Body of pancreas (tissue), 4 donors: ENCODE data around the gene PCIF1. TPM values are rescaled to one million over a fixed set of nuclear protein-coding genes. Genes with fewer than 3 reads are reported as not detected.
A peak's percentile ranks its signal among the peaks of the same experiment; 100 is the strongest.

Source experiments
- ATAC-seq: fragments of 150-250 bp; one replicate; pipeline ENCODE4 v1.9.1; 2016
- DNase-seq, 4 donors: peaks; one replicate each; pipeline ENCODE4 v3.0.0-alpha.2; 2019
- H3K27ac ChIP-seq, 4 donors: fragments of 200-600 bp; sonication (generic); 1 replicate in 3 of 4; 2 replicates in 1 of 4; pipeline versions ENCODE4 v1.5.1 to v1.6.1; 2016 to 2019; ENCODE audit warnings: mild to moderate bottlenecking in 1 of 4, mixed read lengths in 1 of 4, moderate library complexity in 1 of 4
- H3K27me3 ChIP-seq, 2 donors: fragments of 200-600 bp; sonication (generic); one replicate each; pipeline ENCODE4 v1.6.0; 2016; ENCODE audit warnings: mild to moderate bottlenecking in 1 of 2
- H3K36me3 ChIP-seq, 2 donors: fragments of 200-600 bp; sonication (generic); replicated peaks in 1 of 2; 2 replicates each; pipeline ENCODE4 v1.5.1; 2016; ENCODE audit warnings: low read depth in 2 of 2; ENCODE audit not compliant: insufficient read depth in 1 of 2
- H3K4me1 ChIP-seq: fragments of 200-600 bp; sonication (generic); one replicate; pipeline ENCODE4 v1.6.0; 2016
- H3K4me3 ChIP-seq, 2 donors: fragments of 200-600 bp; sonication (generic); 1 replicate in 1 of 2; 2 replicates in 1 of 2; pipeline ENCODE4 v1.5.1; 2016 to 2019
- H3K9me3 ChIP-seq, 3 donors: fragments of 200-600 bp; sonication (generic); 1 replicate in 2 of 3; 2 replicates in 1 of 3; pipeline ENCODE4 v1.5.1; 2016
- POLR2A ChIP-seq, 3 donors: fragments of 450-650 bp; IDR thresholded peaks; one replicate each; pipeline ENCODE4 v1.6.1; 2016; ENCODE audit warnings: antibody characterized with exemption in 3 of 3, mild to moderate bottlenecking in 2 of 3
- WGBS, 2 donors: methylation state at CpG; one replicate each; pipeline ENCODE4 v1.1.5; 2017; 5-methylcytosine and 5-hydroxymethylcytosine counted together
- intact Hi-C: fragments of 100-400 bp; cut with DNase I; formaldehyde crosslinking; loops from one replicate; pipeline ENCODE4 v1.15.1; 2023
- total RNA-seq, 2 donors: library from RNA; depleted of rRNA; stranded (reverse); fragments of >200 nt; gene quantifications; one replicate each; pipeline ENCODE4 v1.1.0, GENCODE V29; 2016
- TF ChIP-seq, protein P1 (sequence below), 7 experiments: fragments of 450-650 bp in 4 of 7; fragments of 200-600 bp in 3 of 7; sonication (generic) in 3 of 7; IDR thresholded peaks; one replicate each; pipeline ENCODE4 v1.5.1; 2016 to 2019; ENCODE audit warnings: antibody characterized with exemption in 7 of 7

PCIF1 gene
- total RNA-seq, 2 donors from 2014 or later = 20.2 to 28.7 TPM

DNA sequence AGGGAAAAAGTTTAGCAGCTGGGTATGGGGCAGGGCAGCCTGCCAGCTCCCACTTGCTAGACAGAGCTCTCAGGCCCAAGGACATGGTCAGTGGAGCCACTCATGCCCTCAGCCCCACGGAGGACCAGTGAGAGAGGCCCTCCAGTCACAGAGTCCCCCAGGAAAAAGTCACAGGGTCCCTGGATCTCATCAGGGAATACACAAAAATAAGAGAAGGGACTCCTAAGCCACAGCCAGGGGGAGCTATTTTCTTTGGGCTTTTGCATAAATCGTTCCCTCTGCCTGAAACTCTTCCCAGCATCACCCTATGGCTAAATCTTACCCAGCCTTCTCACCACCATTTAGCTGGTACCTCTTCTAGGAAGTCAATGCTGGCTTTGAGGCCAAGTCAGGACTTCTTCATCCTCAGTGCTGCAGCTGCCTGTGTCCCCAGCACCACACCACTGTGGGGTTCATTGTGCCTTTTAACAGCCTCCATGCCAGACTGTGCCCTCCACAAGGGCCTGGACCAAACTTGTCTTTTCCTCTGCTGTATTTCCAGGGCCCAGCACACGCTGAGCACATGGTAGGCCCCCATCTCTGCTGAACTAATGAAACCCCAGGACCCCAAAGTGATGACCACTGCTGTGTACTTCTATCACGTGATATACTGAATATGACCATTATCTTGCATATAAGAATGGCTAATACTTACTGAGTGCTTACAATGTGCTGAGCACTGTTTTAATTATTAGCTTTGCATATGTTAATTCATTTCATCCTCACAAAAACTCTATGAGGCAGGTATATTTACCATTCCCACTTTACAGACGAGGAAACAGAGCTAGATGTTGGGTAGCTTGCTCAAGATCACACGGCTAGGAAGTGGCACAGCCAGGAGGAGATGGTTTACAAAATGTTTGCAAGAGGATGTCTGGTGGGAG lies 35.5 kb downstream of the PCIF1 start:
- ATAC-seq = no peak
- intact Hi-C loops = loop anchor here (10.0 kb wide), 1 partner anchor 75 kb away; the partner anchor contains the start of genes CTSA and NEURL2
- peaks cover 26% of the 10 kb centered on the region for H3K4me1 ChIP-seq
- H3K9me3 ChIP-seq = no peaks in the 10 kb centered on the region
- DNase-seq = peak; percentile 24 to 46 (median 39)
- WGBS, 2 donors = 46 to 51% methylated on average over 6 of the region's 6 CpGs
- no peaks in the 10 kb centered on the region for H3K27me3 ChIP-seq
- peak overlapping the region; percentile 10 to 97 (median 56) for H3K27ac ChIP-seq
- no peak overlapping the region for H3K4me3 ChIP-seq
- H3K36me3 ChIP-seq = peaks cover 6 to 15% of the 10 kb centered on the region in 2 donors
- TF ChIP-seq, protein P1, sequence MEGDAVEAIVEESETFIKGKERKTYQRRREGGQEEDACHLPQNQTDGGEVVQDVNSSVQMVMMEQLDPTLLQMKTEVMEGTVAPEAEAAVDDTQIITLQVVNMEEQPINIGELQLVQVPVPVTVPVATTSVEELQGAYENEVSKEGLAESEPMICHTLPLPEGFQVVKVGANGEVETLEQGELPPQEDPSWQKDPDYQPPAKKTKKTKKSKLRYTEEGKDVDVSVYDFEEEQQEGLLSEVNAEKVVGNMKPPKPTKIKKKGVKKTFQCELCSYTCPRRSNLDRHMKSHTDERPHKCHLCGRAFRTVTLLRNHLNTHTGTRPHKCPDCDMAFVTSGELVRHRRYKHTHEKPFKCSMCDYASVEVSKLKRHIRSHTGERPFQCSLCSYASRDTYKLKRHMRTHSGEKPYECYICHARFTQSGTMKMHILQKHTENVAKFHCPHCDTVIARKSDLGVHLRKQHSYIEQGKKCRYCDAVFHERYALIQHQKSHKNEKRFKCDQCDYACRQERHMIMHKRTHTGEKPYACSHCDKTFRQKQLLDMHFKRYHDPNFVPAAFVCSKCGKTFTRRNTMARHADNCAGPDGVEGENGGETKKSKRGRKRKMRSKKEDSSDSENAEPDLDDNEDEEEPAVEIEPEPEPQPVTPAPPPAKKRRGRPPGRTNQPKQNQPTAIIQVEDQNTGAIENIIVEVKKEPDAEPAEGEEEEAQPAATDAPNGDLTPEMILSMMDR (IDR thresholded peaks at IDR 0.05) = peak in 6 of 7 experiments; percentile 38 to 51 (median 47)
- TF ChIP-seq POLR2A (IDR thresholded peaks at IDR 0.05) = no peak

DNA sequence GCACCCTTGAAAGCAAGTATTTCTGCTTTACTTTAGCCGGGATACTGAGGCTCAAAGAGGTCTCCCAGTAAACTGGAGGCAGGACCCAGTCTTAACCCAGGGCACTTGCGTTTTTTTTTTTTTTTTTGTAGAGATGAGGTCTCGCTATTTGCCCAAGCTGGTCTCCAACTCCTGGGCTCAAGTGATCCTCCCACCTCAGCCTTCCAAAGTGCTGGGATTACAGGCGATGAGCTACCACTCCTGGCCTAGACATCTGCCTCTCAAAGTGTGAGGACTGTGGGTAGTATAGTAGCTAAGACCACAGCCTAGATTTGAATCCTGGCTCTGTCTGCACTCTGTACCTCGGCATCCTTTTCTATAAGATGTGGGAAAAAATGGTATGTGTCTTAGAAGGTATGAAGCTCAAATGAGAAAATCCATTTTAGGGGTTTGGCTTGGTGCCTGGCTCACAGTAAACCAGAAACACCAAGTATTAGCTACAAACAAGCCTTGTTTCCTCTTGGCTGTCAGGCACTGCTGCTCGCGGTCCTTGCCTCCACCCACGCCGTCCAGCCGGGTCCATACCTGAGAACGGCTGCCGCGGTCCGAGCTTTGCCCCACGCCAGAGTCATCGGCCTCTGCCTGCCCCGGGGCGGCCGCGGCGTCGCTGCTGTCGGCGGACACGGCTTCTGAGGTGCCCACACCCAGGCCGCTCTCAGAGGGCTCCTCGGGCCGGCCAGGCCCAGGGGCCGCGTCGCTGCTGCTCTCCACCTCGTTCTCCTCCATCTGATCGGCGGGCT lies 36.4 kb downstream of the PCIF1 start:
- Histone ChIP-seq H3K4me3 (peak overlapping the region; percentile 91 to 98), H3K4me1 (peaks cover 26% of the 10 kb centered on the region), H3K9me3 (no peaks in the 10 kb centered on the region), H3K36me3 (peaks cover 6 to 12% of the 10 kb centered on the region in 2 donors), H3K27me3 (no peaks in the 10 kb centered on the region), H3K27ac (peak overlapping the region; percentile 96 to 100 (median 98))
- 6 to 31% methylated on average over 4 to 33 of the region's 34 CpGs for WGBS, 2 donors
- ATAC-seq (no peak), DNase-seq (peak in 3 of 4 donors; percentile 33 to 44 (median 35))
- intact Hi-C loops = no loop called here
- TF ChIP-seq POLR2A (IDR thresholded peaks at IDR 0.05) = no peak
- TF ChIP-seq, protein P1 (IDR thresholded peaks at IDR 0.05) = no peak

DNA sequence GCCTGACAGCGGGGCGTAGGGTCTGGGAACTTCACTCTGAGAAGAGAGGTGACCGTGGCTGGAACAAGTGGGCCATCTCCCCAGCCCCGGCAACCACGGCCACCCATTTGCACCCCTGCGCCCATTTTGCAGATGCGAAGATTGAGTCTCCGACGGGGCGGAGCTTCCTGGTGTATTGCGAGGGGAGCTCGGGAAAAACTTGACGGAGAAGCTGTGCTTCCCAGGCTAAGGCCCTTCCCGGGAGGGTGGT lies 36.9 kb downstream of the PCIF1 start:
- Histone ChIP-seq H3K4me3 (peak overlapping the region; percentile 91 to 98), H3K36me3 (peaks cover 6 to 10% of the 10 kb centered on the region in 2 donors), H3K27ac (peak overlapping the region; percentile 96 to 100 (median 98)), H3K27me3 (no peaks in the 10 kb centered on the region), H3K9me3 (no peaks in the 10 kb centered on the region), H3K4me1 (peaks cover 26% of the 10 kb centered on the region)
- TF ChIP-seq POLR2A (IDR thresholded peaks at IDR 0.05) = no peak
- TF ChIP-seq, protein P1 (IDR thresholded peaks at IDR 0.05) = no peak
- WGBS, 2 donors = 0% methylated on average over 14 of the region's 14 CpGs; no CpG with 5 or more reads in 1 of the 2 donors
- DNase-seq (no peak), ATAC-seq (no peak)
- intact Hi-C loops = no loop called here

DNA sequence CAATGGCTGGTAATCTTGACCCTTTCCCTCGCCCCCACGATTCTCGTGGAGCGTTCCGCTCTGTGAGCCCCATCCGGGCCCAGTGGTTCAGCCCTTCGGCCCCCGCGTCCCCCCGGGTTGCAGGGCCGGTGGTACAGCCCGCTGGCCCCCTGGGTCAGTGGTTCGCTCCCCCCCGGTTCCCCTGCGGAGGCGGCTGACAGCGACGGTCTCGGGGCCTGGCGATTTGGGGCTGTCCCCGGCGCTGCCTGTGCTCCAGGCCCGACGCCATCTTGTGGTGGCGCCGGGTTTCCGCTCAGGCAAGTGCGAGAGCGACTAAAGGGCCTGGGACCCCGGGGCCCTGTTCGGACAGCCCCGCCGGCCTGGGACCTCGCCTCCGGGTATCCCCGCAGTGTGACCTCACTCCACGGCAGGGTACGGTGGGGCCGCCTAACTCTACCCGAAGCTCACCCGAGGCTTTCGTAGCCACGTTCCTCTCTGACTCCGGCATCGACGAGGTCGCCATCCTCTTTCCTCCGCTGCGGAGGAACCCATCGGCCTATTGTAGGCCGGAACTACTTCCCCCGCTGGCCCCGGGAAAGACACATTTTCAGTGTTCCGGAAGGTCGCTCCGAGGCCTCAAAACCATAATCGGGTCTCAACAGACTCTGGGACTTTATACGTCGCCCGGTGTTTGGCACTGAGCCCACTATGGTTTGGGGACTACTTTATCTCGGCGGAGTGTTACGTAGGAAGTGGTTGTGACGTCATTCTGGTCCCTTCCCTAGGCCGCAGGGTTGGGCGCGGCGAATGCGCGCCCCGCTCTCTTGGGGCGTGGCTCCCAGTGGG lies 37.4 kb downstream of the PCIF1 start, which contains the start of gene ZNF335:
TSS of gene ZNF335 (minus strand) at position 529 of the 825 bp plus-strand sequence. CDS start 793 bp downstream, outside the sequence.
- peak; percentile 92 to 96 (median 94) for DNase-seq
- no peaks in the 10 kb centered on the region for H3K27me3 ChIP-seq
- no peaks in the 10 kb centered on the region for H3K9me3 ChIP-seq
- peak within 1 kb of the TSS; percentile 91 to 98 for H3K4me3 ChIP-seq
- TF ChIP-seq POLR2A (IDR thresholded peaks at IDR 0.05) = peak; percentile 79 to 92 (median 86)
- TF ChIP-seq, protein P1 (IDR thresholded peaks at IDR 0.05) = peak in 6 of 7 experiments; percentile 24 to 64 (median 50)
- ATAC-seq = peak; percentile 90
- H3K36me3 ChIP-seq = peaks cover 6 to 10% of the 10 kb centered on the region in 2 donors
- 0% methylated on average over 28 to 69 of the region's 72 CpGs for WGBS, 2 donors
- peak within 1 kb of the TSS; percentile 96 to 100 (median 98) for H3K27ac ChIP-seq
- intact Hi-C loops = no loop called here
- peaks cover 26% of the 10 kb centered on the region for H3K4me1 ChIP-seq
